ENCODE measurements around the gene PASD1. TPM values are rescaled to one million over a fixed set of nuclear protein-coding genes. Genes with fewer than 3 reads are reported as not detected.
A peak's percentile ranks its signal among the peaks of the same experiment; 100 is the strongest.

PASD1 gene
- total RNA-seq, 1 experiment from 2014 or later: not detected

GRCh38 chrX:151679798-151680402, 116.4 kb downstream of the PASD1 start:
- Histone ChIP-seq H3K4me1 (ENCODE audit: control insufficient read depth, insufficient read depth, low read length) (no peaks in the 10 kb centered on the region), H3K4me3 (ENCODE audit: low read depth in 2 of 2, low read length in 2 of 2) (no peak overlapping the region), H3K27me3 (ENCODE audit: control insufficient read depth, insufficient read depth, low read length) (no peaks in the 10 kb centered on the region; the same call in 1 of the 2 replicates), H3K9me3 (ENCODE audit: control insufficient read depth, insufficient read depth, low read depth, low read length) (no peaks in the 10 kb centered on the region), H3K36me3 (ENCODE audit: control insufficient read depth, insufficient read depth, low read length) (no peaks in the 10 kb centered on the region), H3K27ac (ENCODE audit: low read length) (no peak overlapping the region)
- DNase-seq (ENCODE audit: low read depth, low spot score) (no peak), ATAC-seq (no peak)
- ChIA-PET POLR2A (no interaction called here), CTCF (no interaction called here)
- intact Hi-C loops (cut with micrococcal nuclease; ENCODE audit: unreplicated experiment) (loop anchor here (2.0 kb wide), 1 partner anchor 171 kb away; no protein-coding TSS in a partner anchor), in situ Hi-C loops (cut with HindIII; ENCODE audit: low pct_unique_long_range_greater_than_20kb, low sequenced_read_pairs) (no loop called here)
- no TSS peak for BruUV-seq (replicated peaks)
- TF ChIP-seq REST (IDR thresholded peaks at IDR 0.05; ENCODE audit: insufficient read depth in 1 of 2, low read depth in 2 of 2, low read length in 1 of 2) (no peak), TCF7L2 (IDR thresholded peaks at IDR 0.05; ENCODE audit: low read depth, low read length) (no peak), CTCF (IDR thresholded peaks at IDR 0.05) (no peak), SIN3A (IDR thresholded peaks at IDR 0.05; ENCODE audit: borderline replicate concordance, insufficient read depth, low read depth, low read length) (no peak), POLR2AphosphoS5 (IDR thresholded peaks at IDR 0.05; ENCODE audit: low read depth, low read length) (no peak)

- BruUV-seq (replicated peaks): no TSS peak
- Histone ChIP-seq H3K4me1 (ENCODE audit: control insufficient read depth, insufficient read depth, low read length) (no peaks in the 10 kb centered on the region), H3K9me3 (ENCODE audit: control insufficient read depth, insufficient read depth, low read depth, low read length) (no peaks in the 10 kb centered on the region), H3K4me3 (ENCODE audit: low read depth in 2 of 2, low read length in 2 of 2) (no peak overlapping the region), H3K27me3 (ENCODE audit: control insufficient read depth, insufficient read depth, low read length) (no peaks in the 10 kb centered on the region; the same call in 1 of the 2 replicates), H3K27ac (ENCODE audit: low read length) (no peak overlapping the region), H3K36me3 (ENCODE audit: control insufficient read depth, insufficient read depth, low read length) (no peaks in the 10 kb centered on the region)
- ChIA-PET POLR2A (no interaction called here), CTCF (no interaction called here)
- intact Hi-C loops (cut with micrococcal nuclease; ENCODE audit: unreplicated experiment) (loop anchor here (1.0 to 2.0 kb wide), 2 partner anchors 172 to 530 kb away; no protein-coding TSS in a partner anchor), in situ Hi-C loops (cut with HindIII; ENCODE audit: low pct_unique_long_range_greater_than_20kb, low sequenced_read_pairs) (no loop called here)
- TF ChIP-seq CTCF (IDR thresholded peaks at IDR 0.05) (peak; percentile 75), POLR2AphosphoS5 (IDR thresholded peaks at IDR 0.05; ENCODE audit: low read depth, low read length) (no peak), SIN3A (IDR thresholded peaks at IDR 0.05; ENCODE audit: borderline replicate concordance, insufficient read depth, low read depth, low read length) (no peak), TCF7L2 (IDR thresholded peaks at IDR 0.05; ENCODE audit: low read depth, low read length) (no peak), REST (IDR thresholded peaks at IDR 0.05; ENCODE audit: insufficient read depth in 1 of 2, low read depth in 2 of 2, low read length in 1 of 2) (no peak)
- DNase-seq (ENCODE audit: low read depth, low spot score) (peak; percentile 30), ATAC-seq (peak; percentile 96)
These were observed 117.3 kb downstream of the PASD1 start for GRCh38 chrX:151680805-151681204.

Measured in Panc1 (cell line).